ENCODE data around the gene CCDC127.

Gene CCDC127

GRCh38 chr5:195401-196160 lies 22.4 kb downstream of the CCDC127 start:
- H3K4me1 Mint-ChIP-seq, result peaks cover 21% of the 10 kb centered on the region
- peak in 1 of 3 experiments; percentile 15 for TF ChIP-seq CTCF (IDR thresholded peaks at IDR 0.05; ENCODE audit: unreplicated experiment in 3 of 3)
- no peak overlapping the region for H3K4me3 Mint-ChIP-seq

GRCh38 chr5:194603-195209 lies 23.2 kb downstream of the CCDC127 start:
- H3K36me3 Mint-ChIP-seq (ENCODE audit: low read depth), result no peaks in the 10 kb centered on the region
- H3K4me3 Mint-ChIP-seq, result no peak overlapping the region
- no peaks in the 10 kb centered on the region for H3K9me3 Mint-ChIP-seq
- TF ChIP-seq CTCF (IDR thresholded peaks at IDR 0.05; ENCODE audit: unreplicated experiment in 3 of 3), result no peak
- no peak overlapping the region for H3K27ac Mint-ChIP-seq
- peaks cover 25% of the 10 kb centered on the region for H3K4me1 Mint-ChIP-seq
- peaks cover 3% of the 10 kb centered on the region for H3K27me3 Mint-ChIP-seq (ENCODE audit: low read depth)

More at GRCh38 chr5:195401-196160, 22.4 kb downstream of the CCDC127 start:
- Mint-ChIP-seq H3K27ac (no peak overlapping the region), H3K36me3 (ENCODE audit: low read depth) (no peaks in the 10 kb centered on the region), H3K27me3 (ENCODE audit: low read depth) (peaks cover 3% of the 10 kb centered on the region), H3K9me3 (no peaks in the 10 kb centered on the region)

GRCh38 chr5:194102-194501 lies 23.9 kb downstream of the CCDC127 start:
- no peaks in the 10 kb centered on the region for H3K36me3 Mint-ChIP-seq (ENCODE audit: low read depth)
- no peaks in the 10 kb centered on the region for H3K9me3 Mint-ChIP-seq
- peaks cover 25% of the 10 kb centered on the region for H3K4me1 Mint-ChIP-seq
- peaks cover 3% of the 10 kb centered on the region for H3K27me3 Mint-ChIP-seq (ENCODE audit: low read depth)
- no peak overlapping the region for H3K4me3 Mint-ChIP-seq
- TF ChIP-seq CTCF (IDR thresholded peaks at IDR 0.05; ENCODE audit: unreplicated experiment in 3 of 3), result no peak
- H3K27ac Mint-ChIP-seq, result no peak overlapping the region

GRCh38 chr5:192970-193831 lies 24.8 kb downstream of the CCDC127 start:
- Mint-ChIP-seq H3K9me3 (no peaks in the 10 kb centered on the region), H3K27ac (no peak overlapping the region), H3K4me1 (peaks cover 34% of the 10 kb centered on the region), H3K27me3 (ENCODE audit: low read depth) (peaks cover 5% of the 10 kb centered on the region), H3K4me3 (no peak overlapping the region), H3K36me3 (ENCODE audit: low read depth) (no peaks in the 10 kb centered on the region)
- no peak for TF ChIP-seq CTCF (IDR thresholded peaks at IDR 0.05; ENCODE audit: unreplicated experiment in 3 of 3)

GRCh38 chr5:192691-192969 lies 25.3 kb downstream of the CCDC127 start:
- peaks cover 6% of the 10 kb centered on the region for H3K27me3 Mint-ChIP-seq (ENCODE audit: low read depth)
- H3K36me3 Mint-ChIP-seq (ENCODE audit: low read depth), result no peaks in the 10 kb centered on the region
- peak overlapping the region in 2 of 3 experiments; percentile 4 to 72 for H3K4me3 Mint-ChIP-seq
- peaks cover 36% of the 10 kb centered on the region for H3K4me1 Mint-ChIP-seq
- no peaks in the 10 kb centered on the region for H3K9me3 Mint-ChIP-seq
- TF ChIP-seq CTCF (IDR thresholded peaks at IDR 0.05; ENCODE audit: unreplicated experiment in 3 of 3), result no peak
- no peak overlapping the region for H3K27ac Mint-ChIP-seq
